PFSK-1 (cell line): ENCODE measurements around the gene DISP2.

Source experiments
- FOXP2 ChIP-seq: optimal IDR thresholded peaks from 2 replicates; pipeline ENCODE3; 2011; ENCODE audit warnings: borderline replicate concordance, control low read depth, inconsistent platforms; ENCODE audit not compliant: insufficient read depth; ENCODE audit errors: extremely low read length, extremely low read depth
- POLR2AphosphoS5 ChIP-seq: IDR thresholded peaks from 2 replicates; pipeline ENCODE4 v1.6.1; 2012; ENCODE audit warnings: low read depth, mild to moderate bottlenecking, control low read depth, low read length, moderate library complexity
- REST ChIP-seq, 2 experiments: IDR thresholded peaks; 2 replicates each; pipeline versions ENCODE4 v1.6.1 to v1.8.0; 2011 to 2012; ENCODE audit warnings: low read depth in 2 of 2, low read length in 2 of 2, control low read depth in 1 of 2, inconsistent platforms in 1 of 2, mild to moderate bottlenecking in 1 of 2, moderate library complexity in 1 of 2; ENCODE audit not compliant: insufficient read depth in 1 of 2
- SIN3A ChIP-seq: IDR thresholded peaks from 2 replicates; pipeline ENCODE4 v1.6.1; 2012; ENCODE audit warnings: mild to moderate bottlenecking, low read length, moderate library complexity, borderline replicate concordance; ENCODE audit not compliant: insufficient read depth
- TAF1 ChIP-seq: IDR thresholded peaks from 2 replicates; pipeline ENCODE4 v1.6.1; 2012; ENCODE audit warnings: low read length, control low read depth, borderline replicate concordance; ENCODE audit not compliant: insufficient read depth

GRCh38 chr15:40329804-40330203 is 28.2 kb upstream of the DISP2 start:
- TF ChIP-seq REST (IDR thresholded peaks at IDR 0.05; ENCODE audit: insufficient read depth in 1 of 2, low read depth in 2 of 2, low read length in 2 of 2) (no peak), POLR2AphosphoS5 (no peak), SIN3A (no peak), TAF1 (no peak), FOXP2 (no peak)
